HG03354 (cell line): ENCODE measurements around the gene RAPGEF1.
"Not testable (repeated sequence)": the region's sequence is repeated elsewhere in the genome, so short reads cannot be mapped to it uniquely, and the experiment has no call there.

Experiments used
- ATAC-seq: cut with Tn5 transposase; IDR thresholded peaks from one replicate; pipeline ENCODE4 v1.9.1; 2021; ENCODE audit warnings: mild to moderate bottlenecking; ENCODE audit not compliant: unreplicated experiment, poor library complexity, severe bottlenecking

The RAPGEF1 gene

DNA sequence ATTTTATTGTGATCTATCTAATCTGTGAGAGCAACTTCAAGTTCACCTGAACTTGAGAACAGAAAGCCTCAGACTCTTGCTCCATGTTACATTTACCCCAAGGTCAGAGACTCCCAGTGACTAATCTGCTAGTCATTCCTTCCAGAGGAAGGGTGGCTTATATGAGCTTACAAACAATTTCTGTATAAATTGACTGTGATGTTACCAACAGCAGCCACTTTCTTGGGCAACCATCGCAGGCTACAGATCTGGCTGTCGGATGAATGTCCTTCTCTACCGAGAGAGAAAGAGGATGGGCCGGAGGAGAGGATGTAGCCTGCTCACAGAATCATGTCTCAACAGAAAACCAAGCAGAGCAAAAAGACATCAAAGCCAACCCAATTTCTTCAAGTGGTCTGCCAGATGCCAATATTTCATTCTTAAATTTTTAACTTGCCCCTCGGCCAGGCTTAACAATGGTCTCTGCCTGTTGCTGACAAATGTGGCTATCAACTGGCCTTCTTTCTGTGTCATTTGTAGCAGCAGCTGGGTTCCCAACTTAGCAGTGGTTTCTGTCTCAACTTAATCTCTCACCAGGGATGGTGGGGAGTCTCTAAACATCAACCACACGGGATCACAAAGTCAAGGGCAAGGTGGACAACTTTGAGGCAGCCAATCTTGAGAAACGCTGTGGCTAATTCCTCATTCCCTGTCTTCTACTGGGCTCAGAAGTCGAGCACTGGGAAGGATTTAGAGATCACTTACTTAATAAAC, 81.3 kb downstream of the RAPGEF1 start:
- no peak for ATAC-seq

GRCh38 chr9:131657940-131658339, 81.9 kb downstream of the RAPGEF1 start:
- ATAC-seq, result no peak

DNA sequence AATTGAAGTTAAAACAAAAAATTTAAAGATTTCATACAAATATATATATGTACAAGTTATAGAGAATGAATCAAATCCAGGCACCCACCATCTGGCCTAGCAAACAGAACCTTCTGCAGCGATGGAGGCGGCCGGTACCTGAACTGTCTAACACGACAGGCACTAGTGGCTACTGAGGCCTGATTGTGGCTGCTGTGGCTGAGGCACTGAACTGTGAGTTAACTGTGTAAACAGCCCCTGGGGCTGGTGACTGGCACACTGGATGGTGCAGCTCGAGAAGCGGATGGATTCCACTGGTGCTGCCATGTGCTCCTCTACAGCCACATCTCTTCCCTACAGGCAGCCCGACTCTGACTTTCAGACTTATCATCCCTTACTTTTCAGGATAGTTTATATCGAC, 82.4 kb downstream of the RAPGEF1 start:
- no peak for ATAC-seq

GRCh38 chr9:131657037-131657377, 82.9 kb downstream of the RAPGEF1 start:
- ATAC-seq, result peak; percentile 34

- ATAC-seq, result peak; percentile 72
Observed at GRCh38 chr9:131656356-131657036, 83.4 kb downstream of the RAPGEF1 start.

- ATAC-seq, result not testable (repeated sequence)
Observed at GRCh38 chr9:131654369-131654768, 85.5 kb downstream of the RAPGEF1 start.

GRCh38 chr9:131651599-131651998, 88.3 kb downstream of the RAPGEF1 start:
- no peak for ATAC-seq

GRCh38 chr9:131651160-131651559, 88.7 kb downstream of the RAPGEF1 start:
- ATAC-seq, result no peak

DNA sequence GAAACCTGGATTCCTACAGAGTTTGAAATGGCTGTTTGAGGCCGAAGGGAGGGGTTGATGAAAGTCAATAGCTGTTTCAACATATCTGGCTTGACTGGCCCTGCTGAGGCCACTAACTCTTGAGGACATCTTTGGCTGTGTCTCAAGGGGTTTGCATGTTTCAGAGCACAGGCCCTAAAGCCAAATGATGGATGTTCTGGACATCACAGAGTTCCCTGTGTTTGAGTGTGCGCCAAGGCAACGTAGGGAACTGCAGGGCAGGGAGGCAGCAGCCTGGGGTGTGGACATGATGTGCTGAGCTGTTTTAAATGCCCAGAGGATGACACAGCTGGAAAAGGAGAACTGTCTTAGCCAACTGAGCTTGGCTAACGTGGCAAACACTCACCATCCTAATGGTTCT, 89.6 kb downstream of the RAPGEF1 start:
- ATAC-seq, result no peak

DNA sequence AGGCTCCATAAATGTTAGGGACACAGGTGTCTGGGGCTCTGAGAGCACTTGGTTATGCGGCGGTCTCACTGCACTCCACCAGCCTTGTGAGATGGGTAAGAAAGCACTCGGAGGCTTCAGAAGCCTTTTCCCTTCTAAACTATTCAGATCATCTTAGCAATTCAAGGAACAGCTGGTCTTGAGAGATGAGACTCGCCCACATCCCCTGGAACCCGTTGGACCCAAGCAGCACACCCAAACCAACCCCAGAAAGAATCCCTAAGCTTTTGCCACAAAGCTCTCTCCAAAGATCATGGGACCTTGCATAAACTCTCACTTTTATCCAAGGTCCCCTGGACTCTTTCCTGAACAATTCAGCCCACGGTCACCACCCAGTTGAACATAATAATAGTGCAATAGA, 90.2 kb downstream of the RAPGEF1 start:
- ATAC-seq, result no peak

DNA sequence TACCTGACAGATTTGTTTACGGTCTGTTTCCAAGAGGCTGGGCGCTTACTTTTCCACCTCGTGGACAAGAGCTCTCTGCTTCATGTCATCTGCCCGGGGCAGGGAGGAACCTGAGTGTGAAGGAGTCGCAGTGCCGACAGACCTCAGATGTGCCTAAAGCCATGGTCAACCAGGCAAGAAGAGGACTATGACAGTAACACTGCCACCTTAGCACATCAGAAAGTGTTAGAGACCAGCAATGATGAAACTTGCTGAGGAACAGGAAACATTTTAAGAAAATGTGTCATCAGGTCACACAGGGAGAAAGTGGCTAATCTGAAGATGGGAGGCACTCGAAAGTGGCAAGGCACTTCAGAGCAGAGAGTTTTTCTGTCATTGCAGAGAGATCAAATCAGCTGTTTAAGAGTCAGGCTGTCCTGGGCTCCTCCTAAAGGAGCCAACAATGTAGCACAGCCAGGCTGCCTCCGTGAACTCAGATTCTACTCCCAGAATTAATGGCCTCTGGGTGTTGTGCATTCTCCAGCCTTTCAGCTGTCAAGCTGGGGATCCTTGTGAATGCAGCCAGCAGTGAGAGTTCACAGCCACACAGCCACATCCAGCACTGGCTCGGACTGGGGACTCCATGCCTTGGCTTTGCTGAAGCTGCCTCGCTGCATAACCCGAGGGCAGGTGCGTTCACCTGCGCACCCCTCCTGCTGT, 94.6 kb downstream of the RAPGEF1 start:
- no peak for ATAC-seq

GRCh38 chr9:131642496-131643083, 97.3 kb downstream of the RAPGEF1 start:
- ATAC-seq, result peak; percentile 68

- ATAC-seq, result no peak
Observed at GRCh38 chr9:131641618-131642495, 98.0 kb downstream of the RAPGEF1 start.

DNA sequence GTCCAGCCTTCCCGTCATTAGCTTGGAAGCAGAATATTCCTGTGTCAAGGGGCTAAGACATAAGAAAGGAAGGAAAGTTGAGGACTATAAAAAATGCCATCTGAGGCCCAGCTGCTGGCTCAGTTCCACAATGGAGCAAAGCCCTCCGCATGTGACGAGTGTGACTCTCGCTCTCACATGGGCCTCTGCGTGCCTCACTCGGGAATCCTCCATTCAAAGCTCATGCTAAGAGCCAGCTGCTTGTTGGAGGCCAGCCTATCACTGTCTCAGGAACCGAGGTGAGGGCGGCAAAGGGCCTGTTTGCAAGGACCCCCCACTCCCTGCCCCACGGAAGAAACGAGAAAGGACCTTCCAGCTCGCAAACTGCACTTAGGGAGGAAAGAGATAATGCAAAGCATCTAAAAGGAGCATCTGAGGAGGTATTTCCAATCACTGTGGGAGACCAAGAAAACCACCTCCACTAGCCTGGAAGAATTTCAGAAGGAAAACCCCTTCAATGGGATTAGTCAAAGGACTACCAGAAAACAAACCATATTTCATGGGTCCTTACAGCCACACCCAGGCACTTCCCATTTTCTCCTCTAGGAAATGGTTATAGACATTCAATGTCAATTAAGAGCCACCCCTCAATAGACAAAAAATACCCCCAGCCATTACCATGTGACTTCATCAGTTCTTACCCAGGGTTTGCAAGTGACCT, 99.3 kb downstream of the RAPGEF1 start:
- ATAC-seq, result no peak

GRCh38 chr9:131639769-131640437, 100.0 kb downstream of the RAPGEF1 start:
- no peak for ATAC-seq

DNA sequence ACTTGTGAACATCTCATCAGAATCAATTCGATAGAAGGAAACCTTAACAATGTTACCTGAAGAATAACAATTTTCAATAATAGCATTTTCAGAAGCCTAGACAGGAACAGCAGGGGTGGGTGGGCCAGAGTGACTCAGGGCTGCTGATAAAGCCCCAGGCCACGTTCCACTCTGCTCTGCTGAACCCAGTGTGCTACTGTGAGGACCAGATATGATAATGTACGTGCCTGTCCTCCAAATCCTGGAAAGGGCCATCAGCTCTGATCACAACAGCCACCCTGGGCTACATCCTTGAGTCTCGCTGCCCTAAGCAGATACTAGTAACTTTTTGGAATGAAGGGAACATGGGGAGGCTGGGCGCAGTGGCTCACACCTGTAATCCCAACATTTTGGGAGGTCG, 103.3 kb downstream of the RAPGEF1 start:
- no peak for ATAC-seq

- ATAC-seq, result no peak
Observed at GRCh38 chr9:131635892-131636291, 104.0 kb downstream of the RAPGEF1 start.

- no peak for ATAC-seq
Observed at GRCh38 chr9:131635285-131635684, 104.6 kb downstream of the RAPGEF1 start.
